ENCODE measurements around the gene PSME2. TPM values are rescaled to one million over a fixed set of nuclear protein-coding genes. Genes with fewer than 3 reads are reported as not detected.

The PSME2 gene
- total and polyA plus RNA-seq, 2 donors (not counting 3 experiments of a cell fraction or from before 2014, with no cell fraction given) = 66.5 to 126 TPM

- H3K27me3 ChIP-seq (ENCODE audit: control insufficient read depth in 2 of 2, insufficient read depth in 2 of 2, low read length in 2 of 2) = no peaks in the 10 kb centered on the region
- H3K4me3 ChIP-seq (replicated peaks in 1 of 3; ENCODE audit: insufficient read depth in 1 of 3, low read depth in 1 of 3, low read length in 3 of 3) = no peak overlapping the region
- BruUV-seq (replicated peaks) = no TSS peak
- no peaks in the 10 kb centered on the region for H3K9me3 ChIP-seq (replicated peaks; ENCODE audit: control insufficient read depth, insufficient read depth, low read length)
- peaks cover 0 to 18% of the 10 kb centered on the region in 2 experiments for H3K36me3 ChIP-seq (ENCODE audit: control insufficient read depth in 2 of 2, extremely low read depth in 1 of 2, insufficient read depth in 2 of 2, low read length in 2 of 2)
- CTCF ChIA-PET = no interaction called here
- H3K27ac ChIP-seq (ENCODE audit: insufficient read depth, low read depth, low read length) = no peak overlapping the region
- no peaks in the 10 kb centered on the region for H4K20me1 ChIP-seq (replicated peaks; ENCODE audit: control insufficient read depth, extremely low read depth, insufficient read depth, low read length)
- DNase-seq (ENCODE audit: low read depth, low spot score) (no peak), FAIRE-seq (no peak)
- POLR2A ChIA-PET = no interaction called here
- H3K79me2 ChIP-seq (ENCODE audit: control insufficient read depth, insufficient read depth, low read length) = no peaks in the 10 kb centered on the region
- no peak overlapping the region for H2AFZ ChIP-seq (ENCODE audit: low read depth, low read length)
- H3K9me1 ChIP-seq (replicated peaks; ENCODE audit: control insufficient read depth, extremely low read depth, insufficient read depth, low read length) = no peaks in the 10 kb centered on the region
- intact Hi-C loops (cut with micrococcal nuclease) = no loop called here
- dilution Hi-C loops (cut with MboI; ENCODE audit: extremely low pct_ligation_motif_present, low sequenced_read_pairs) = no loop called here
- H3K9ac ChIP-seq (replicated peaks; ENCODE audit: extremely low read depth, insufficient read depth, low read length) = no peak overlapping the region
- no peak for TF ChIP-seq GATA2 (IDR thresholded peaks at IDR 0.05; ENCODE audit: insufficient read depth, insufficient read length, low read depth, low read length)
- TF ChIP-seq EZH2 (IDR thresholded peaks at IDR 0.05; ENCODE audit: borderline replicate concordance, low read depth, low read length, severe bottlenecking) = no peak
- TF ChIP-seq CTCF (IDR thresholded peaks at IDR 0.05; ENCODE audit: extremely low read depth in 1 of 2, insufficient read depth in 1 of 2, low read depth in 1 of 2, low read length in 2 of 2) = no peak
- no peak for TF ChIP-seq FOS (IDR thresholded peaks at IDR 0.05; ENCODE audit: borderline replicate concordance, insufficient read depth, low read length)
- TF ChIP-seq, protein P1, sequence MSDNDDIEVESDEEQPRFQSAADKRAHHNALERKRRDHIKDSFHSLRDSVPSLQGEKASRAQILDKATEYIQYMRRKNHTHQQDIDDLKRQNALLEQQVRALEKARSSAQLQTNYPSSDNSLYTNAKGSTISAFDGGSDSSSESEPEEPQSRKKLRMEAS (IDR thresholded peaks at IDR 0.05; ENCODE audit: insufficient read depth, insufficient read length) = no peak
- no peak for TF ChIP-seq MYC (IDR thresholded peaks at IDR 0.05; ENCODE audit: low read depth, low read length)
- TF ChIP-seq JUN (IDR thresholded peaks at IDR 0.05; ENCODE audit: borderline replicate concordance, insufficient read depth, insufficient read length, low read depth) = no peak
- TF ChIP-seq POLR2A (IDR thresholded peaks at IDR 0.05; ENCODE audit: low read depth, low read length) = no peak
- TF ChIP-seq POLR2AphosphoS5 (IDR thresholded peaks at IDR 0.05; ENCODE audit: insufficient read depth, low read depth, low read length) = no peak
- peaks cover 3% of the 10 kb centered on the region for H3K4me1 ChIP-seq (ENCODE audit: control insufficient read depth, extremely low read depth, insufficient read depth, low read length)
- H3K4me2 ChIP-seq (ENCODE audit: insufficient read depth, low read length) = no peak overlapping the region
Measured at GRCh38 chr14:24176599-24176998, 30.2 kb upstream of the PSME2 start.
